Esophagus muscularis mucosa (tissue), 3 donors: ENCODE results near the gene UBASH3A.

Experiments used
- CTCF ChIP-seq, 3 experiments: fragments of 200-600 bp in 2 of 3; fragments of 450-650 bp in 1 of 3; sonication (generic) in 2 of 3; IDR thresholded peaks; one replicate each; pipeline ENCODE4 v1.5.1; 2017 to 2019; ENCODE audit warnings: antibody characterized with exemption in 3 of 3, mild to moderate bottlenecking in 2 of 3, moderate library complexity in 1 of 3
- POLR2A ChIP-seq: fragments of 450-650 bp; IDR thresholded peaks from one replicate; pipeline ENCODE4 v1.6.1; 2017; ENCODE audit warnings: antibody characterized with exemption, moderate library complexity, mild to moderate bottlenecking, low read depth
- POLR2AphosphoS5 ChIP-seq, 2 donors: sonication (generic); formaldehyde crosslinking; IDR thresholded peaks; one replicate each; pipeline ENCODE4 v1.6.1; 2017; ENCODE audit warnings: antibody characterized with exemption in 2 of 2

DNA sequence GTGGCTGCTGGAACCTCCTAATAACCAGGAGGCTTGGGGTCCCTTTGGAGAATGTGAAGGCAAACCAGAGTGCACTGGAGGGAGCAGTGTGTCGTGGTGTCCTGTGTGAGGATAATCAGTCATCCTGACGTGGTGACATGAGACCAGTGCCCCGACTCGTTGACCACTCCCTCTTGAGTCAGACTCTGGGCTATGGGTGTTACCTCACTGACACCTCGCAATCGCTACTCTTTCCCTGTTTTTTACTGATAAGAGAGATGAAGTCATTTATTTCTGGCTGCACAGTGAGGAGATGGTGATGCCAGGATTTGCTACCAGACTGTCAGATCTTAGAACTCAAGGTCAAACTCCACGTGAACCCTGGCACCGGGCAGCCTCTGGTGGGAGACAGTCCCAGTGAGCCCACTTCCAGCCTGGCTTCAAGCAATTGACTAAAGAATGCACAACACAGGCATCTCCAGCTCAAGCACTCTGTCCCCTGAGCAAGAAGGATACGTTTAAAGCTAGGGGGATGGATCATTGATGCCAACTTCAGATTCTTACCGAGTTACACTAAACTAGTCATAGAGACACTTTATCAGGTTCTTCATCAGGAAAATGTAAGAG, 30.3 kb downstream of the UBASH3A start:
- no peak for TF ChIP-seq POLR2A
- no peak for TF ChIP-seq POLR2AphosphoS5 (IDR thresholded peaks at IDR 0.05)
- no peak for TF ChIP-seq CTCF (IDR thresholded peaks at IDR 0.05)
